Common myeloid progenitor, CD34-positive (primary cell): ENCODE measurements around the gene GALNT9.
"Not testable (repeated sequence)": the region's sequence is repeated elsewhere in the genome, so short reads cannot be mapped to it uniquely, and the experiment has no call there.

Experiments
- CTCF ChIA-PET: fragments of 350-600 bp; sonication (Branson Sonifier 250); formaldehyde crosslinking; loops from one replicate; lab custom pipeline; 2021; ENCODE audit warnings: antibody characterized with exemption; lab: Charles Lee
- POLR2A ChIA-PET: fragments of 350-600 bp; sonication (Branson Sonifier 250); formaldehyde crosslinking; loops from one replicate; lab custom pipeline; 2021; ENCODE audit warnings: antibody characterized with exemption; lab: Charles Lee
- DNase-seq, 3 donors: peaks; one replicate each; pipeline versions ENCODE4 v3.0.0 to v3.0.0-alpha.2; 2013
- H3K27ac ChIP-seq, 2 experiments: 1 replicate in 1 of 2; 2 replicates in 1 of 2; pipeline ENCODE4 v1.7.0; 2013; ENCODE audit warnings: inconsistent platforms in 2 of 2, low read length in 2 of 2, mild to moderate bottlenecking in 2 of 2, low read depth in 1 of 2, moderate library complexity in 1 of 2; ENCODE audit not compliant: severe bottlenecking in 2 of 2, insufficient read depth in 1 of 2, poor library complexity in 1 of 2
- H3K27me3 ChIP-seq, 5 experiments: replicated peaks in 2 of 5; 1 replicate in 3 of 5; 2 replicates in 2 of 5; pipeline versions ENCODE4 v1.6.1 to v1.7.0; 2013; ENCODE audit warnings: low read length in 4 of 5, mild to moderate bottlenecking in 2 of 5, moderate library complexity in 2 of 5, inconsistent platforms in 1 of 5; ENCODE audit not compliant: insufficient read depth in 5 of 5, control insufficient read depth in 4 of 5
- H3K36me3 ChIP-seq, 4 experiments: 1 replicate in 2 of 4; 2 replicates in 2 of 4; pipeline versions ENCODE4 v1.6.1 to v1.7.0; 2013; ENCODE audit warnings: low read length in 3 of 4, control low read depth in 1 of 4, mild to moderate bottlenecking in 1 of 4; ENCODE audit not compliant: control insufficient read depth in 4 of 4, insufficient read depth in 4 of 4
- H3K4me1 ChIP-seq, 4 experiments: 1 replicate in 3 of 4; 2 replicates in 1 of 4; pipeline versions ENCODE4 v1.6.1 to v1.7.1; 2013; ENCODE audit warnings: low read length in 3 of 4, mild to moderate bottlenecking in 3 of 4, control low read depth in 1 of 4, inconsistent platforms in 1 of 4, moderate library complexity in 1 of 4; ENCODE audit not compliant: control insufficient read depth in 4 of 4, insufficient read depth in 4 of 4; ENCODE audit errors: control extremely low read depth in 1 of 4
- H3K4me3 ChIP-seq, 7 experiments: 1 replicate in 4 of 7; 2 replicates in 3 of 7; pipeline versions ENCODE4 v1.5.1 to v1.7.0; 2013; ENCODE audit warnings: mild to moderate bottlenecking in 7 of 7, low read length in 6 of 7, moderate library complexity in 6 of 7, inconsistent platforms in 2 of 7, low read depth in 2 of 7, control low read depth in 1 of 7; ENCODE audit not compliant: insufficient read depth in 4 of 7, control insufficient read depth in 1 of 7; ENCODE audit errors: extremely low read depth in 1 of 7
- H3K9me3 ChIP-seq, 5 experiments: 1 replicate in 4 of 5; 2 replicates in 1 of 5; pipeline versions ENCODE4 v1.6.1 to v1.7.1; 2013; ENCODE audit warnings: low read length in 4 of 5, mild to moderate bottlenecking in 2 of 5, inconsistent platforms in 1 of 5, low read depth in 1 of 5, moderate library complexity in 1 of 5; ENCODE audit not compliant: control insufficient read depth in 4 of 5, insufficient read depth in 2 of 5; ENCODE audit errors: control extremely low read depth in 1 of 5
- WGBS: methylation state at CpG from one replicate; pipeline ENCODE4 v1.1.5; 2013; ENCODE audit not compliant: insufficient coverage; 5-methylcytosine and 5-hydroxymethylcytosine counted together

GALNT9 gene

GRCh38 chr12:132197581-132198354 lies 131.6 kb downstream of the GALNT9 start:
- CTCF ChIA-PET: interaction anchor here (1.1 kb wide), 1 partner anchor 10 kb away, joined by 3 read pairs; no protein-coding TSS in a partner anchor
- Histone ChIP-seq H3K4me1 (no peaks in the 10 kb centered on the region), H3K27me3 (peaks cover 0 to 29% (median 1%) of the 10 kb centered on the region in 5 experiments), H3K4me3 (no peak overlapping the region), H3K9me3 (peaks cover 0 to 19% (median 16%) of the 10 kb centered on the region in 5 experiments), H3K27ac (no peak overlapping the region), H3K36me3 (no peaks in the 10 kb centered on the region)
- WGBS: 93% methylated on average over 39 of the region's 44 CpGs
- no peak for DNase-seq
- POLR2A ChIA-PET: no interaction called here

DNA sequence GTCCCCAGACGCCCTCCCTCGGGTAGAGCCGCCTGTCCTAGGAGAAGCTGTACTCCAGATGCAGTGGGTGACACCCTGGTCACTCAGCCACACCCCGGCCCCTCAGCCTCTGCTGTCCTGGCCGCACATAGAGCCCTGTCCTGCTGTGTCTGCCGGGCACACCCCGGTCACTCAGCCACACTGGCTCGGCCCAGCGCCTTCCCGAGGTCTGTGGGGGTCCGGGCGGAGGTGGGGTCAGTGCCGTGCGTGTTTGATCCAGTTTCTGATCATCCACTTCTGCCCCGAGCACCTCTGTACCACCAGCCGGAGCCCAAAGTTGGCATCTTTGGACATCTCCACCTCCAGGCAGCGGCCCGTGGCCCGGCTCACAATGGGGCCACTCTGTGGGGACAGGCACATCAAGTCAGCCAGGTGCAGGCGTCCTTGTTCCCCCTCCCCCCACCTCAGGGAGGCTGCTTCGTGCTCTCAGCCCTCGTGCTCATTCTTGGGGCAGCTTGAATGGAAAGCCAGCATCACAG lies 132.5 kb downstream of the GALNT9 start:
- WGBS: 86% methylated on average over 19 of the region's 22 CpGs
- no peak for DNase-seq
- CTCF ChIA-PET: no interaction called here
- no peak overlapping the region for H3K4me3 ChIP-seq
- no peak overlapping the region for H3K27ac ChIP-seq
- peaks cover 0 to 37% (median 0%) of the 10 kb centered on the region in 5 experiments for H3K27me3 ChIP-seq
- no peaks in the 10 kb centered on the region for H3K4me1 ChIP-seq
- POLR2A ChIA-PET: no interaction called here
- H3K36me3 ChIP-seq: no peaks in the 10 kb centered on the region
- H3K9me3 ChIP-seq: peaks cover 0 to 22% (median 16%) of the 10 kb centered on the region in 5 experiments

DNA sequence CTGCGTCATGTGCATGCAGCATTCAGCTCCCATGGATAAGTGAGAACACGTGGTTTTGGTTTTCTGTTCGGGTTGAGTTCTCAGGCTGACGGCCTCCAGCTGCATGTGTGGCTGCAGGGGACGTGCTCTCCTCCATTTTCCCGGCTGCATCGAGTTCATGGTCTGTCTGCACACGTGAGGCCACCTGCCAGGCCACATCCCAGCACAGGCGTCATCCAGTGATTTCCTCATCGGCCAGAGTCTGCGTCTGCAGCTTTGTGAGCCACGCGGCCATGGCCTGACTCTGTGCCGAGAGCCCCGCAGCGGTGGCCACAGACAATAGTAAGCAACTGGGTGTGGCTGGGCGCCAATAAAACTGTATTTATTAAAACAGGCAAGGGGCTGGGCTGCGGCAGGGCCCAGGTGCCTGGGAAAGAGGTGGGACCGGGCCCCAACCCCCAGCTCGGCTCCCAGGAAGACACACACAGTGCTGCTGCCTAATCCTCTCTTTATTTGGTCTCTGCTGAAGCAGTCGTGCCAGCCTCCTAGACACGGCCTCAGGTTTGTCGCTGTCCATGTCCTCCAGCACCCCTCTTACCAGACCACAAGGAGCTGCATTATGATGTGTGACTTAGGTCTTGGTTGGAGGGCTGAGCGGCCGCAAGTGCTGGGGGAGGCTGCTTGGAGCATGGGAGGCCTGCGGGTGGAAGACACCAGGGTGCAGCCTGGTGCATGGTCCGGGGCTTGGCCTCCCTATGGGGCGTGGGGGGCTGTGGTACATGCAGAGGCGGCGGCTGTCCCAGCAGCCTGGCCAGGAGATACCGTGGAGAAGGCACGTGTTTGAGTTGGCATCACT lies 133.1 kb downstream of the GALNT9 start:
- no peaks in the 10 kb centered on the region for H3K4me1 ChIP-seq
- H3K36me3 ChIP-seq: no peaks in the 10 kb centered on the region
- no peak overlapping the region for H3K4me3 ChIP-seq
- peaks cover 0 to 44% (median 4%) of the 10 kb centered on the region in 5 experiments for H3K27me3 ChIP-seq
- ChIA-PET POLR2A (interaction anchor here (0.6 kb wide), 1 partner anchor 86 kb away, joined by 3 read pairs; no protein-coding TSS in a partner anchor), CTCF (no interaction called here)
- H3K27ac ChIP-seq: no peak overlapping the region
- peaks cover 0 to 22% (median 16%) of the 10 kb centered on the region in 5 experiments for H3K9me3 ChIP-seq
- WGBS: 87% methylated on average over 29 of the region's 32 CpGs
- DNase-seq: no peak

- H3K36me3 ChIP-seq, DNase-seq, CTCF ChIA-PET, H3K27ac ChIP-seq, H3K4me1 ChIP-seq, H3K4me3 ChIP-seq, POLR2A ChIA-PET: not testable (repeated sequence)
- WGBS: 95% methylated on average over 12 of the region's 12 CpGs
- Histone ChIP-seq H3K27me3 (peaks cover 0 to 54% (median 9%) of the 10 kb centered on the region in 5 experiments), H3K9me3 (peaks cover 0 to 22% (median 16%) of the 10 kb centered on the region in 5 experiments)
Measured at GRCh38 chr12:132195242-132195641, 134.1 kb downstream of the GALNT9 start.

DNA sequence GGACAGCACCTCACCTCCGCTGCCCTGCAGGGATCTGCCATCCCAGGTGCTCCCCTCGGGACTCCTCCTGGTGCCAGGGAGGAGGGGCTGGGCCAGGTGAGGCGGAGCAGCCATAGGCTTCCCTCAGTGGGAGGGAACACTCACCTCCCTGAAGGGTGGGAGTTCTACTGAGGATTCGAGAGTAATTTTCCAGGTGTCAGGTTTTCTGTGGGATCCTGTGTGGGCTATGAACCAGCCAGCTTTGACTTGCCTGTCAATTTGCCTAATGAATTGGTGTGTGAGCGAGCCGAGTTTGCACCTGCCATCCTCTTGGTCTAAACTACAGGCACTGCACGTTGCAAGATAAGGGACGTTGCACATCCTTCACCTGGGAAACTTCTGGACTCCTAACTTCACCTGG lies 134.8 kb downstream of the GALNT9 start:
- CTCF ChIA-PET: no interaction called here
- Histone ChIP-seq H3K4me1 (peaks cover 0 to 12% (median 10%) of the 10 kb centered on the region in 4 experiments), H3K36me3 (no peaks in the 10 kb centered on the region), H3K4me3 (no peak overlapping the region), H3K27ac (no peak overlapping the region), H3K9me3 (peaks cover 0 to 22% (median 16%) of the 10 kb centered on the region in 5 experiments), H3K27me3 (peaks cover 0 to 59% (median 9%) of the 10 kb centered on the region in 5 experiments)
- no peak for DNase-seq
- WGBS: 81% methylated on average over 7 of the region's 8 CpGs
- POLR2A ChIA-PET: no interaction called here

DNA sequence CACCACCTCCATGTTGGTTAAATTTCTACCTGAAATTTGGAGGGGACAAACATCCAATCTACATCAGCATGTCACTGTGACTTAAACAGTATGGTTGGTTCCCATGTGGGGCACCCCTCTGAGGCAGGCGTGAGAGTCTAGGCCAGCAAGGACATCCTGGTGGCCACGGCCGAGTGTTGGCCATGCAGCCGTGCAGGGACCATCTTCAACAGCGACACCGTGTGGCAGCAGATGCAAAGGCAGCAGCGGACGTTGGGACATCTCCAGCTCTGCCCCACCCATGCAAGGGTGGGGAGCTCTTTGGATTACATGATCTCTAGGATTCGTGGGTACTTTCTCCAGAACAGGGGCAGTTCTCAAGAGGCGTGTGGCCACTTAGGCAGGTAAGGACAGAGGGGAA lies 135.3 kb downstream of the GALNT9 start:
- POLR2A ChIA-PET: no interaction called here
- CTCF ChIA-PET: interaction anchor here (1.5 kb wide), 1 partner anchor 40 kb away, joined by 3 read pairs; no protein-coding TSS in a partner anchor
- H3K27me3 ChIP-seq: peaks cover 0 to 64% (median 11%) of the 10 kb centered on the region in 5 experiments
- no peak overlapping the region for H3K27ac ChIP-seq
- H3K9me3 ChIP-seq: peaks cover 0 to 22% (median 16%) of the 10 kb centered on the region in 5 experiments
- 54% methylated on average over 9 of the region's 10 CpGs for WGBS
- peaks cover 0 to 17% (median 15%) of the 10 kb centered on the region in 4 experiments for H3K4me1 ChIP-seq
- H3K36me3 ChIP-seq: no peaks in the 10 kb centered on the region
- no peak overlapping the region for H3K4me3 ChIP-seq
- peak; percentile 13 to 52 (median 41) for DNase-seq
